Glomerular endothelial cell (primary cell): ENCODE results near the gene SLC48A1. TPM values are rescaled to one million over a fixed set of nuclear protein-coding genes. Genes with fewer than 3 reads are reported as not detected.

Source experiments
- DNase-seq: peaks from one replicate; pipeline ENCODE4 v3.0.0-alpha.2; 2011; ENCODE audit warnings: low read depth, low spot score; ENCODE audit errors: extremely low read depth
- total RNA-seq: library from RNA; depleted of rRNA; stranded (reverse); fragments of >200 nt; gene quantifications from 2 replicates; pipeline ENCODE4 v1.2.3, GENCODE V29; 2015

Gene SLC48A1
- total RNA-seq, 1 donor from 2014 or later: 11.9 TPM

DNA sequence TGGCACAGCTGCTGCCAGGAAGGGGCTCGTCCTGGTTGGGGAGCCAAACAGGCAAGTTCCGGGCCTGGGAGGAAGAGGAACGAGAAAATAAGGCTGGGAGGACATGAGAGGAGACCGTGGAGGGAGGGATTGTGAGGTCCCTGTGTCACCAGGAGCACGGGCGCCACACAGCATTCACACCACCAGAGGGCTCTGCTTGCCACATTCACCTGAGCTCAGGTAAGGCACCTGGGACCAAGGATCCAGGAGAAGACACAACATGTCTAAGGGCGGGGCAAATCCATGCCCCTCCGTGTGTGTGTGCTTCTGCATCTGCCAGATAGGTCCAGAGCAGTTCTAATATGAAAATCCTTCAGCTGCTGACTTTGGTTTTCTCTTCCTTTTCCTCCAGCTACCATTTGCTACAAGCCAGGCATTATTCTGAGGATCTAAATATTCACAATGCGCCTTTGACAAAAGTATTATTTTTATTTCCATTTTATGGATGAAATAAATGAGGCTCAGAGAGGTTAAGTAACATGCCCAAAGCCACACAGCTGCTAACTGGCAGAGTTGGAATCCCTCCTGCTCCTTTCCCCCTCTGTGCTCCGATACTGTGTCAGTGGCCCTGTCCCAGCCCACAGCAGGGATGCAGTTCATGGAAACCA lies 28.9 kb upstream of the SLC48A1 start:
- DNase-seq: no peak

DNA sequence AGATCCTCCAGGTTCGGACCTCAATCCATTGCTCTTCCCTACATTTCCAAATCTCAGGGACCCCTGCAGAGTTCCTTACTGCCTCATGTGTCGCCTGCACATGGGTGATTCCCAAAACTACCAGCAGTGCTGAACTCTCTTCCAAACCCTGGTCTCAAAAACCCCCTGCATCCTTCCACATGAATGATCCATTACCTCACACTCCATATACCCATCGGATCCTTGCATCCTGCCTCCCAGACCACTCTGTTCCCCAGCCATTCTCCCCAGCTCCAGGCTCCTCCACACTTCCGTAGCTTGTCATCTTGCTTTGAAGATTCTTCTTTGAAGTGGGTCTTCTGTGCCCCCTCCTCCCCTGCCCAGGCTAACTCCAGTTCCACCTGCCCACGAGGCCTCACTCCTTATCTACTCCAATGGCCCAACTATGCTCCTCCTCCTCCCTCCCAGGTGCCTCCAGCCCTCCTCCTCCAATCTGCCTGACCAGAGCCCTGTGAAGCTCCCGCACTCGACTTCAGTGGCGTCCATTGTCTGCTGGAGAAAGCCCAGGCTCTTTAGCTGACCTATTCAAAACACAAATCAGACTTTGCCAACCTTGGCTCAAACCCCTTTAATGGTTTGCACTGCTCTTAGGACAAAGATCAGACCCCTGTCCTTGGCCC lies 28.1 kb upstream of the SLC48A1 start:
- no peak for DNase-seq

DNA sequence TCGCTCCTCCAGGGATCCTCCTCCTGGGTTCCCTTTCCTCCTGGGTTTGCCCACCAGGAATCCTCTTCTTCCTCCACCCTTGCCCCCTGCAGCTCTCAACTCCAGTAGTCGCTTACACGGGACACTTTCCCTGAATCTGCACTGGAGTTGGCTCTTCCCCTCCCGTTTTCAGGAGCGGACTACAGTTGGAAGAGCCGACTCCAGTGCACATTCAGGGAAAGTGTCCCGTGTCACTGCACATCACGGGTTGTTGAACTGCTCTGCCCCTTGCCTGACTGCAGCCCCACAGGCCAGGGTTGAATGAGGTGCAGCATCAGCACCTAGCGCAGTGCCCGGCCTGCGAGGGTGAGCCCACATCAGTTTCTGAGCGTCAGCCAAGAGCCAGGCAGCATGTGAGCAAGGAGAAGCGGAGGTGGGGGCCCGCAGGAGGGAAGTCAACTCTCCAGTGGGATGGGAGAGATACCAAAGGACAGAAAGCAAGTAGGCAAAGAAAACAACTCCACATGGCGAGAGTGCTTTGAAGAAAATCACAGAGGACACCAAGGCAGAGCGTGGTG lies 27.5 kb upstream of the SLC48A1 start:
- no peak for DNase-seq

DNA sequence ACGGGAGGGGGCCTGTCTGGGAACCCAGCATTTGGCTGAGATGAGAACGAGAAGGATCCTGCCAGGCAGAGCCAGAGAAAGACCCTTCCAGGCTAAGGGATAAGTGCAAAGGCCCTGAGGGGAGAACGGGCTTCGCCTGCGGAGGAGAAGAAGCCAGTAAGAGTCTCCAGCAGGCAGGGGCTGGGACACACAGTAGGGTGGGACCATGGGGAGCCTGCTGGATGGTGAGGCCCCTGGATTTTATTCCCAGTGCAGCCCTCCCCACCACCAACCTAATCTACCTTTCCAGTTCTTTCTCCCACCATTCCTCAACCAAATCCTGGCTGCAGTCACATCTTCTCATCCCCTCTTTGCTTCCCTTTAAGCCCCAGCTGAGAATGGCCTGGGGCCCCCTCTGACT lies 27.0 kb upstream of the SLC48A1 start:
- DNase-seq: no peak

DNA sequence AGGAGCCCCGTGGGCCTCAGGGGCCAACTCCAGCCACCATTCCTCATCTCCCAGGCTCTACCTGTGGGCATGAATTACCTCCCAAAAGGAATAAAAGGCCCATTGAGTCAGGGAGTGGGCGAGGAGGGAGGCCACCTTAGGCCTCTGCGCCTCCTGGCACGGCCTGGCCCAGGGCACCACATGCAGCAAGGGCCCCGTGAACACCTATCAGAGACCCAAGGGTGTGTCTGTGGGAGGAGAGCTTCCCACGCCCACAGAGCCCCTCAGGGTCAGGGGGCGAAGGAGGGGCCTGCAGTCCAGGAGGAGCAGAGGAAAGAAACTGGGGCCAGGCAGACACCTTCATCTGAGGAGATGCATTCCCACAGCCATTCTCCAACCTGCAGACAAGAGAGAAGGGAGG lies 26.5 kb upstream of the SLC48A1 start:
- DNase-seq: no peak

DNA sequence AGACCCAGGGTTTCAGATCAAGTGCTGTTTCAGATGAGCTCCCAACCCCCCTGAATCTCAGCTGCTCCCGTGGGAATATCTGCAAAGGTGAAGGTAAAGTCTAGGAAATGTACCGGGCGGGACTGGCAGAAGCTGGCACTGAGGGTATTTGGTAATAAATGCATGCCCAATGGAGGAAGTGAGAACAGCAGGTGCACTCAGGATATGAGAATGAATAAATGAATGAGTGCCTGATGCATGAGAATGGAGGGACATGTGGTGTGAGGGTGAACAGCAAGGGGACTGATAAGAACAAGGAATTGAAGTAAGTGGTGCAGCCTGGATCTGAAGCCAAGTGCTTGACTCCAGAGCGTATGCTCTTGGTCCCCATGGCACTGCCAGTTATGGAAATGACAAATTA lies 25.9 kb upstream of the SLC48A1 start:
- DNase-seq: no peak

DNA sequence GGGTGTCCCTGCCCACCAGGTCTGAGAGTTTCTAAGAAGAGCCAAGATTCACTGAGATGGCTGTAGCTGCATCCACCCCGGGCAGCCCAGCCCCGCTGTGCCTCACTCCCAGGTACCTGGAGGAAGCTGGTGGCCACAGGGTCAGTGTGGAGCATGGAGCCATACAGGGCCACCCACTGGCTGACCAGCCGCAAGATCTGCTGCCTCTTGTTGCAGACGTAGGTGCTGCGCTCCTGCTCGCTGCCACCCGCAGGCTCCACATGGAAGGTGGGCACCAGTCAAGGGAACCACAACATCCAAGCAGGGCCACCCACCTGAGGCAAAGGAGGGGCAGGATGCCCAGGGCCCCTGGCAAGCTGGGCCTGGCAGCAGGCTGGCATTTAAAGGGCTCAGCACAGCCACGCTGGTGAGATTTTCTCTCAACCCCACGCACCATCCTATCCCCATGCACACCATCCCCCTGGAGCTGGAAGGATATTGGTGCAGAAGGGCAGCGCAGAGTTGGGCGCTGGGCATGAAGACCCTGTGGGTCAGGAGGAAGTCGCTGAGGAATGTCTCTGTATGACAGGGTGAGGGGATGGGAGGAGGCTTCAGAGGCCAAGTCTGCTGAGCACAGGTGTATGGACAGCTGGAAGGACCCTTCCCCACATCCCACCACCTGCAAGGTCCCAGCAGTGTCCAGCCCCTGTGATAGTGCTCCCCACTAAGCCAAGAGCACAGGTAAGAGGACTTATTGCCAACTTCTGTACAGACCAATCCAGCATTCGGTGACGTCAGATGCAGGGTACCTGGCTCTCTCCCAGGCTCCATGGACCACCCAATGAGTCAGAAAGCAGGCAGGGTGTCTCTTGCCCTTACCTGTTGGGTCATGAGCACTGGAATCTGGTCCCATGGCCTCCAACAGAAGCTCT lies 25.2 kb upstream of the SLC48A1 start:
- no peak for DNase-seq

DNA sequence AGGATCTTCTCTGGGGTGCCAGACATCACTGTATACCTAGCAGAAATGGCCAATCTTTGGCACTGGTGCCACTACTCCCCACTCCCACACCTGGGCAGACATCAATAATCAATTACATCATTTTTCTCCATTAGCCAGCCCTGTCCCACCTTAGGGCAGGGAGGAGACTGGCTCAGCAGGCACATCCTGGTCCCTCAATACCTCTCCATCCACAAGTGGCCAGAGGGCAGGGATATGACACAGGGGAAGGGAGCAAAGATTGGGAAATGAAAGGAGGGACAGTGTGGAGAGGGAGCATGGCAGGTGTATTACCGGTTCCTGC lies 24.6 kb upstream of the SLC48A1 start:
- DNase-seq: no peak

DNA sequence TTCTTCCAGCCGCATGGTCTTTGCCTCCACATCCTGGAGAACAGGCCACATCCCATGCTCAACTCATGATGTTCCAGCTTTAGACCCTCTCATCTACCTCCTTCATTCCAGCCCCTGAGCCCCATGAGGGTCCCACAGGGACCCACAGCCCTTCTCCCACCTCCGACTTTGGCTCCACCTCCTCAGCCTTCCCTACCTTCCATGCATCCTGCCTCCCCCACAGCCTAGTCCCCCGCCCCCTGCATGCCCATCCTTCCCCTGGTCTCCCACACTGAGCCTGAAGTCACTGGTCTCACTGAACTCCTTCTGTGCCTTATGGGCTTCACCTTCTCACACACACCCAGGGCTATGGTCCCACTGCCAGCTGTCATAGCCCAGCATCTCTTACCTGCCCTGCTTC lies 24.1 kb upstream of the SLC48A1 start:
- DNase-seq: no peak

DNA sequence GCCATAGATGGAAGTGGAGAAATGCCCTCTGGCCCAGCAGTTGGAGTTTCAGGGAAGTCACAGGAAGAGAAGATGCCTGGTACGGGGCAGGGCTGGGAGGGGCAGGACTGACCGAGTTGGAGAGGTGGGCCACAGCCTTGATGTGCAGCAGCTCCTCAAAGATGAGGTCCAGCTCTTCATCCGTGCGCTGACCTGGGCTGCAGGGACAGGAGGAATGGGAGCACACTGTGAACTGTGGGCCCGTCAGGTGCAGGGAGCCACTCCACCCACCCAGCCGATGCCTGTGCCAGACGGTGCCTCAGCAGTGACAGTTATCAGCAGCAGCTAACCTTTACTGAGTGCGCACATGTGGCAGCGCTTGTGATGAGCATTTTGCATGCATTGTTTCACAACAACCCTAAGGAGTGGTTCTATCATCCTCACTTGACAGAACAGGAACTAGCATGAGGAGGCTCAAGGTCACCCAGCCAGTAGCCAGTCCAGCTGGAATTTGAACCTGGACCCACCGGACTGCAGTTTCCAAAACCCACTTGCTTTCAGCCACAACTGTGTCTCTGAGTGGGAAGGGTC lies 22.7 kb upstream of the SLC48A1 start:
- DNase-seq: no peak

DNA sequence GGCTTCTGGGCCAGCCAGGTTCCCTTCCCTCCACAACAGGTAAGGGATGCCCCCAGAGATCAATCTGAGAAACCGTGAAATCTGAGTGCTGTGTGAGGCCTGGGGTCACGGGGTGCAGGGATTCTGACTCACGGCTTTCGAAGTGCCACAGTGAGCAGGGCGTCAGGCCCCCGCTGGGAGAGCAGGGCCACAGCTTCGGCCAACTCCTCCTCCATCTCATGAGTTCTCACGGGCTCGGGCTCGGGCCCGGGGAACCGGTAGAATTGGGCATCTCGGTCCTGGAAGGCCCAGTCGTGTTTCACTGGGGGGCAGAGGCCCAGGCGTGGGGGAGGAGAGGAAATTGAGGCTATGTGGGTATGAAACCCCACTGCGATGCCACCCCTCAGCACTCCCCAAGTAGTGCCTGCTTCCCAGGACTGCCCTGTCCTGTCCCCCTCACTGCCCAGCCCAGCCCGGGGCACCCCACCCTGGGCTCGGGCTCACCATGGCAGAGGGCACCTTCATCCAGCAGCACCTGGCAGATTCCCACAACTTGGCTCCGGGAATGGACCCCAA lies 22.0 kb upstream of the SLC48A1 start:
- no peak for DNase-seq

DNA sequence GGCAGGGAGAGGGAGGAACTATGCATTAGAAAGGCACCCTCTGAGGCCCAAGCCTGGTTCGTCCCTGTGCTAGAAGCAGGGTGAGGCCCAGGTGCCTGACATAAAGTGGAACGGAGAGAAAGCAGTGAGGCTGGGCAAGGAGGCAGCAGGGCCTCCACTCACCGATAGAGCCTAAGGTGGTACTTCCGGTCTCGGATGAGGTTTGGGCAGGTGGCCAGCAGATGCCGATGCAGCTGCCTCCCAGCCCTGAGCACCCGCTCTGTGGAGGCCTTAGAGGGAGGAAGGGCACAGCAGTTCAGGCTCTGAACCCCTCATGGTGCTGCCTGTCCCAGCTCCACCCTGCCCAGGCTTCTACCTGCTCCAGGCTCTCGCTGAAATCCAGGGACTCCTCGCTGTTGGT lies 21.5 kb upstream of the SLC48A1 start:
- no peak for DNase-seq

DNA sequence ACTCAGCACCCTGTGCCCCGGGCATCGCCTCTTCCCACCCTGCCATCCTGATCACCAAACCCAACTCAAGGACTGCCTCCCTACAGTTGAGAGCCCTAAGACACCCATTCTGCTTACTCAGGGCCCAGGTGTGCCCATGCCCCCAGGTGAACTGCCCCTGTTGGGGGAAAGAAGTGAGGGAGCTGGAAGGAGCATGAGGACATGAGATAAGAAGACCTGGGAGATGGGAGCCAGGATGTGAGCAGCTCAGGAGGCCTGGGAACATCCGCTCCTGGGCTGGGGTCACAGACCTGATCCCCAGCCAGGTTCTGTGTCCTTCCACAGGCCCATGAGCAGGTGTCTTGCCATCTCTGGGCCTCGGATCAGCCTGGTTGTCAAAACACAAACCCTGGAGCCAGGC lies 20.9 kb upstream of the SLC48A1 start:
- DNase-seq: no peak

DNA sequence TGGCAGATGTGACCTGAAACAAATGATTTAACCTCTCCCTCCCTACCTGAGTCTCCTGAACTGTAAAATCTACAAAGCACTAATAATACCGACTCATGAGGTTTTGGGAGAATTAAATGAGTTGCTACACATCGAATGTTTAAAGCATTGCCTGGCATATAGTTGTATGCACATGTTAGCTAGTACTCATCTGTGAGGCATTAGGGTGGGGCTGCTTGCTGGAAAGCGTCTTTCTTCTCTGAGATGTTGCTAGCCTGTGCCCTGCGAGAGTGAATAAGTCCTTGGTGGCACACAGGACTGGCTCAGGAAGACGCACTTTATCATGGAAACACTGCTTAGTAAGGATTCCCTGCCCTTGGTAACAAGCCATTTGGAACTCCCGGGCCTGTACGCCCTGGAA lies 20.5 kb upstream of the SLC48A1 start:
- DNase-seq: no peak

DNA sequence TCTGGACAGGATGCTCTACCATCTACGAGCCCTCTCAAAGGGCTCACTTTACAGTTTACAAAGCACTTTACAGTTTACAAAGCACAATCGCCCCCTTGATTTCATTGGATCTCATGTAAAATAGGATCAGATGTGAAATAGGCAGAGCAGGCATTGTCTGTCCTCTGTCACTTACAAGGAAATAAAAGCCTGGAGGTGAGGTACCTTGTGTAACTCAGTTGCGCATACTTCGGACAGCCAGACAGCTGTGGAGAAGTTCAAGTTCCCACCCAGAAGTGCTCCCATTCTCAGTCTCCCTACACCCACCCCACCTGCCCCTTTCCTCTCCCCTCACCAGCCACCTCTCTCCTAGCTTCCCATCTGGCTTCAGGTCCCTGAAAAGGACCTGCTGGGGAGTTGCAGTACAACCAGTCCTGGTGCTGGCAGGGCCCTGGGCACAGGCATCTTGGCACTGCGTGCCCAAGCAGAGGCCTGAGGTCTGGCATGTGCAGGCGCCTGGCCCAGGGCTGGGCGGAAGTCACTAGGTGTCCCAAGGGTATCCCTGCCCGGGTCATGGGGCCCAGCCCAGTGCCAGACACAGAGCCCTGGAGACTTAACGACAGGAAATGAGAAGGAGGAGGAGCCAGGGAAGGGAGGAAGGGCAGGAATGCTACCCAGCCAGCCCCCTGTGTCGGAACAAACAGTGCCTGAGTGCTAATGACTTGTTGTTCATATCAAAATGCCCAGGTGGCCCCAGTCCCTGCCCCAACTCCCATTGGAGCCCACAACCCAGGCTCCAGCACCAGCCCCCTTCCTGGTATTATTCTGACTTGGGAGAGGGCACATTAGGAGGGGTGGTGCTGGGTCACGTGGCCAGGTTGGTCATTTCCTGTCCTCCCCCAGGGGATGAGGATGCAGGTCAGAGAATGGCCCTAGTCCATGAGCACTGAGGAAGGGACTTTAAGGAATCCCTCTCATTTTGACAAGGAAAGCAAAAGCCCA lies 19.7 kb upstream of the SLC48A1 start:
- no peak for DNase-seq

DNA sequence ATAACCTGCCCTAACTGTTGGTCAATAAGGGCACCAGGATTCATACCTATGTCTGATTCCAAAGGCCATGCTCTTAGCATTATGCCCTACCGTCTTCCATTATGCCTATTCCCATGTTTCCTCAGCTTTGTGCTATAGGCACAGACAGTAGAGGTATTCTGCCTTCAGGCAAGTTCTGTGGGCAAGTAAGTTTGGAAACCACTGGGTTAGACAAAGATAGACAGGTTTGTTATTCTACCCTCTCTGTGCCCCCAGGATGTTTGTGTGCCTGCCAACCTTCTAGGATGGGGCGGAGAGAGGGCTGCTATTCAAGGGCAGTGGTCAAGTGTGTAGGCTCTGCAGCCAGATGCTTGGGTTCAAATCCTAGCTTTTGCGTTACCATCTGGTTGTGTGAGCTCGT lies 18.9 kb upstream of the SLC48A1 start:
- DNase-seq: no peak

DNA sequence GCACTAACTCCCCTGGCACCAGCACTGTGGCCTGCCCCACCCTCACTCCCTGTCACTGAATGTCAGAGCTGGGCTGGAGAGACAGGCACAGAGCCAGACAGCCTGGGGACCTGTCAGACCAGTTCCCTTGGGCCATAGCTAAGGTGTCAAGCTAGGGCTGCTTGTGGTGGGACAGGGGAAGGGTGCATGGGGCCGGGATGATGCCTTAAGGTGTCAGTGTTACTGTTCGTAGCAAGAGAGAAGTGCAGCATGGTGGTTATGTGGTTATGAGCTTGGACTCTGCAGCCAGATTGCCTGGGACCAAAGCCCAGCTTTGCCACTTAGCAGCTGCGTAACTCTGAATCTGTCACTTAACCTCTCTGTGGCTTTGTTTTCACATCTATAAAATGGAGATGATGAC lies 18.2 kb upstream of the SLC48A1 start:
- DNase-seq: no peak

DNA sequence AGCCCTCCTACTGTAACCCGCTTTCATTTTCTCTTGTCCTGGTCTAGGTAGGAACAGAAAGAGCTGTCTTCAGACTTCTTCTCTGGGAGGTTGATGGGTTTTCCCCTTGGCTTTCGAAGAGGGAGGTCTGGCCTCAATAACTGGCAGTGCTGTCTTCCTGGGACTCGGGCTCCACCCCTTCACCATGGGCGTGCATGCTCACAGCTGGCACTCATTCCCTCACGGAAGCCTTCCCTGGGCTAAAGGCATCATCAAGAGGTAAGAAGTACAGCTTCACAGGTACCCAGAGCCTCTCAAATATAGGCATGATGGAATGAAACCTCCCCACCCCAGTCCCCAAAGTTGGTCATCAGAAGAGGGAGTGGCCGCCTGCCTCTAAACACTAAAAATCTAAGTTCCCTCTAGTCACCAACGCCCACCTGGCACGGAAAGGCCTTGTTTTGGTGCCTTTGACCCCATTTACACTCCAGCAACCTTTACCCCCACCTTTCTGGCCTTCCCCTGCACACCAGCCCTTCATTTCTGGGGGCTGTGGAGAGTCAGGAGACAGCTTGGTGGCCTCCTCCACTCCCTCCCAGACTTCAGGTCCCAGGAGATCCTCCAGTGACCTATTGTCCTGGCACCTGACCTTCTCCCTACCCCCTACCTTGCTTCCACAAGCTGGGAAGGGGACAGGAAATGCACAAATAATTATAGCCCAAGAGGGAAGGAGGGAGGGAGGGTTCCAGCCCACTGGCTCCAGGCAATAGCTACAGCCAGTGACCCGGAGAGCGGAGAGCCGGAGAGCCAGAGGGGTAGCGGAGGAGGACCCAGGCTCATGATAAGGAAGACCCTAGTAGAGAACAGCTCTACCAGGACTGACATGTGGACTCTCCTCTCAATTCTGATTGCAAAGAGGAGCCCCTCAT lies 17.1 kb upstream of the SLC48A1 start:
- DNase-seq: no peak

DNA sequence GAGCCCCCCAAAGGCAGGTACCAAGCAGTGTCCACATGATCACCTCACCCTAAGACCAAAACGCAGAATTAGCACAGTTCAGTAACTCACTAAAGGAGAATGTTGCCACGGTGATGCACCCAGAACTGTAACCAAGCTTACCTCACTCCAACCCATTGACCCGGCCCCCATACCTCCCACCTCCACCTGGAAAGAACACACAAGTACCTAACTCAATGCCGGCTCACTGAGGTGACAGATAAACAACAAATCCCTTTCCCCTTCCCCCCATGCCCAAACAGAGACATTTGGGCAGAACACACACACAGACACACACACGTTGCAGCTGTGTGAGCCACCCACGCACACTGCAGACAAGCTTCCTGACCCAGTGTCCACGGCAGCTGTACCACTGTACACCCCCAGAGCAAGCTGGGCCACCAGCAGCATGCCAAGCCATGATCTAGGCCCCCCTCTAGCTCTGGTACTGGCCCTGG lies 15.6 kb upstream of the SLC48A1 start:
- DNase-seq: no peak
